Stomach (tissue), 4 donors: Measurements from ENCODE around the gene PEAK3.

Source experiments
- CTCF ChIP-seq, 7 experiments: fragments of 450-650 bp in 4 of 7; fragments of 200-600 bp in 3 of 7; sonication (generic) in 3 of 7; IDR thresholded peaks; one replicate each; pipeline ENCODE4 v1.5.1; 2016 to 2019; ENCODE audit warnings: antibody characterized with exemption in 7 of 7, control low read depth in 2 of 7, mild to moderate bottlenecking in 1 of 7
- EP300 ChIP-seq: sonication (generic); formaldehyde crosslinking; IDR thresholded peaks from one replicate; pipeline ENCODE4 v1.6.1; 2017; ENCODE audit warnings: antibody characterized with exemption
- POLR2A ChIP-seq, 4 donors: fragments of 450-650 bp; IDR thresholded peaks; one replicate each; pipeline ENCODE4 v1.6.1; 2016; ENCODE audit warnings: antibody characterized with exemption in 4 of 4, control low read depth in 2 of 4, mild to moderate bottlenecking in 1 of 4, moderate library complexity in 1 of 4
- POLR2AphosphoS5 ChIP-seq, 3 donors: sonication (generic); formaldehyde crosslinking; IDR thresholded peaks; one replicate each; pipeline ENCODE4 v1.6.1; 2016; ENCODE audit warnings: antibody characterized with exemption in 3 of 3

GRCh38 chr19:2243274-2244124, 38.5 kb downstream of the PEAK3 start:
- TF ChIP-seq POLR2AphosphoS5 (IDR thresholded peaks at IDR 0.05) (no peak), EP300 (no peak), CTCF (IDR thresholded peaks at IDR 0.05) (no peak), POLR2A (IDR thresholded peaks at IDR 0.05) (no peak)
